Esophagus squamous epithelium (tissue), 5 donors: Measurements from ENCODE around the gene GMEB2. TPM values are rescaled to one million over a fixed set of nuclear protein-coding genes. Genes with fewer than 3 reads are reported as not detected.

Source experiments
- DNase-seq: peaks from one replicate; lab custom pipeline; 2025; lab: John Stamatoyannopoulos, UW
- H3K27ac ChIP-seq, 4 donors: fragments of 200-600 bp; sonication (generic); one replicate each; pipeline ENCODE4 v1.5.1; 2016 to 2019; ENCODE audit warnings: mild to moderate bottlenecking in 1 of 4
- H3K27me3 ChIP-seq, 4 donors: fragments of 200-600 bp; sonication (generic); 1 replicate in 3 of 4; 2 replicates in 1 of 4; pipeline versions ENCODE4 v1.5.1 to v1.6.0; 2017 to 2021; ENCODE audit warnings: antibody characterized with exemption in 1 of 4
- H3K36me3 ChIP-seq, 3 donors: fragments of 200-600 bp; sonication (generic); one replicate each; pipeline ENCODE4 v1.5.1; 2016 to 2019
- H3K4me1 ChIP-seq, 3 donors: fragments of 200-600 bp; sonication (generic); one replicate each; pipeline ENCODE4 v1.5.1; 2017 to 2019
- H3K4me3 ChIP-seq, 4 donors: fragments of 200-600 bp; sonication (generic); 1 replicate in 3 of 4; 2 replicates in 1 of 4; pipeline ENCODE4 v1.5.1; 2016 to 2019; ENCODE audit warnings: mild to moderate bottlenecking in 2 of 4, moderate library complexity in 1 of 4
- H3K9me3 ChIP-seq, 3 donors: fragments of 200-600 bp; sonication (generic); one replicate each; pipeline ENCODE4 v1.5.1; 2016 to 2019
- POLR2A ChIP-seq, 4 donors: fragments of 450-650 bp; IDR thresholded peaks; one replicate each; pipeline ENCODE4 v1.6.1; 2017; ENCODE audit warnings: antibody characterized with exemption in 4 of 4, mild to moderate bottlenecking in 4 of 4, moderate library complexity in 3 of 4
- WGBS, 2 donors: methylation state at CpG; one replicate each; pipeline ENCODE4 v1.1.5; 2018; 5-methylcytosine and 5-hydroxymethylcytosine counted together
- intact Hi-C: fragments of 100-400 bp; cut with DNase I; formaldehyde crosslinking; loops from one replicate; pipeline ENCODE4 v1.15.0; 2022
- total RNA-seq, 4 donors: library from RNA; depleted of rRNA; stranded (reverse); fragments of >200 nt; gene quantifications; one replicate each; pipeline ENCODE4 v1.1.0, GENCODE V29; 2016
- TF ChIP-seq, protein P1 (sequence below), 6 experiments: fragments of 450-650 bp in 4 of 6; fragments of 200-600 bp in 2 of 6; sonication (generic) in 2 of 6; IDR thresholded peaks; one replicate each; pipeline ENCODE4 v1.5.1; 2016 to 2019; ENCODE audit warnings: antibody characterized with exemption in 6 of 6, mild to moderate bottlenecking in 4 of 6, moderate library complexity in 4 of 6
- donor health status: DM: yes; HTN: yes; CAD: no.

The GMEB2 gene
- total RNA-seq, 4 donors from 2014 or later: 7.2 to 12.0 (median 11.0) TPM

DNA sequence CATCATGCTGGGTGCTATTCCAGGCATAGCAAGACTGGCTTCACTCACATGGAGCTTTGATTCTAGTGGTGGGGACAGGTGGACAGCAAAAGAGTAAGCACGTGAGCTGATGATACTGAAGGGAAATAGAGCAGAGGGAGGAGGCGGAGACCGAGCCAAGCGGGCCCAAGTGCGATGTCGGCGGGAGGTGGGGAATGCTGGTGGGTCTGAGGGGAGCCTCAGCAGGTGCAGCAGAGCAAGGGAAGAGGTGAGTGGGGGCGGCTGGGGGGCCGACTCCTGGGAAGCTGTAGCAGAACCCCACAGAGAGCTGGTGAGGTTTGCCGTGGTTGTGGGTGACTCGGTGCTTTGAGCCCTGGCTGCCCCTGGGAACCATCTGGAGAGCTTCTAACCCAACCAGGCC, 41.5 kb upstream of the GMEB2 start:
- intact Hi-C loops: no loop called here
- WGBS, 2 donors: 90 to 95% methylated on average over 11 of the region's 11 CpGs
- no peak overlapping the region for H3K4me3 ChIP-seq
- no peaks in the 10 kb centered on the region for H3K4me1 ChIP-seq
- no peak overlapping the region for H3K27ac ChIP-seq
- H3K27me3 ChIP-seq: no peaks in the 10 kb centered on the region
- no peaks in the 10 kb centered on the region for H3K9me3 ChIP-seq
- TF ChIP-seq, protein P1, sequence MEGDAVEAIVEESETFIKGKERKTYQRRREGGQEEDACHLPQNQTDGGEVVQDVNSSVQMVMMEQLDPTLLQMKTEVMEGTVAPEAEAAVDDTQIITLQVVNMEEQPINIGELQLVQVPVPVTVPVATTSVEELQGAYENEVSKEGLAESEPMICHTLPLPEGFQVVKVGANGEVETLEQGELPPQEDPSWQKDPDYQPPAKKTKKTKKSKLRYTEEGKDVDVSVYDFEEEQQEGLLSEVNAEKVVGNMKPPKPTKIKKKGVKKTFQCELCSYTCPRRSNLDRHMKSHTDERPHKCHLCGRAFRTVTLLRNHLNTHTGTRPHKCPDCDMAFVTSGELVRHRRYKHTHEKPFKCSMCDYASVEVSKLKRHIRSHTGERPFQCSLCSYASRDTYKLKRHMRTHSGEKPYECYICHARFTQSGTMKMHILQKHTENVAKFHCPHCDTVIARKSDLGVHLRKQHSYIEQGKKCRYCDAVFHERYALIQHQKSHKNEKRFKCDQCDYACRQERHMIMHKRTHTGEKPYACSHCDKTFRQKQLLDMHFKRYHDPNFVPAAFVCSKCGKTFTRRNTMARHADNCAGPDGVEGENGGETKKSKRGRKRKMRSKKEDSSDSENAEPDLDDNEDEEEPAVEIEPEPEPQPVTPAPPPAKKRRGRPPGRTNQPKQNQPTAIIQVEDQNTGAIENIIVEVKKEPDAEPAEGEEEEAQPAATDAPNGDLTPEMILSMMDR (IDR thresholded peaks at IDR 0.05): no peak
- no peak for TF ChIP-seq POLR2A (IDR thresholded peaks at IDR 0.05)
- no peak for DNase-seq
- peaks cover 9 to 77% (median 18%) of the 10 kb centered on the region in 3 donors for H3K36me3 ChIP-seq

DNA sequence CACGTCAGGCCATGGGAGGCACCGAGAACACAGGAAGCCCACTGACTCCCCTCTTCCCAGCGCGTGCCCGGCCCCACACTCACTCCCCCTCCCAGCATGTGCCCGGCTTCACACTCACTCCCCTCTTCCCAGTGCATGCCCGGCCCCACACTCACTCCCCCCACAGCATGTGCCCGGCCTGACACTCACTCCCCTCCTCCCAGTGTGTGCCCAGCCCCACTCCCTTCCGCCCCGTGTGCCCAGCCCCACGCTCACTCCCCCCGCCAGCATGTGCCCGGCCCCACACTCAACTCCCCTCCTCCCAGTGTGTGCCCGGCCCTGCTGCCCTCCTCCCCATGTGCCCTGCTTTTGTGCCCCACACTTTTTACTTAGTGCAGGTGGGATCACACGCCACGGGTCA, 41.0 kb upstream of the GMEB2 start:
- Histone ChIP-seq H3K27me3 (no peaks in the 10 kb centered on the region), H3K27ac (no peak overlapping the region), H3K9me3 (no peaks in the 10 kb centered on the region), H3K4me3 (no peak overlapping the region), H3K36me3 (peaks cover 9 to 77% (median 22%) of the 10 kb centered on the region in 3 donors), H3K4me1 (no peaks in the 10 kb centered on the region)
- TF ChIP-seq, protein P1 (IDR thresholded peaks at IDR 0.05): no peak
- TF ChIP-seq POLR2A (IDR thresholded peaks at IDR 0.05): no peak
- WGBS, 2 donors: 88 to 97% methylated on average over 7 to 16 of the region's 16 CpGs
- DNase-seq: no peak
- intact Hi-C loops: no loop called here

- no peak for TF ChIP-seq POLR2A (IDR thresholded peaks at IDR 0.05)
- TF ChIP-seq, protein P1 (IDR thresholded peaks at IDR 0.05): no peak
- DNase-seq: no peak
- no peaks in the 10 kb centered on the region for H3K4me1 ChIP-seq
- WGBS, 2 donors: 79 to 100% methylated on average over 2 of the region's 14 CpGs
- H3K4me3 ChIP-seq: no peak overlapping the region
- no peaks in the 10 kb centered on the region for H3K9me3 ChIP-seq
- H3K27ac ChIP-seq: no peak overlapping the region
- no peaks in the 10 kb centered on the region for H3K27me3 ChIP-seq
- intact Hi-C loops: no loop called here
- peaks cover 14 to 88% (median 30%) of the 10 kb centered on the region in 3 donors for H3K36me3 ChIP-seq
Observed at GRCh38 chr20:63665708-63666107, 38.8 kb upstream of the GMEB2 start.

GRCh38 chr20:63664861-63665594, 38.1 kb upstream of the GMEB2 start:
- Histone ChIP-seq H3K27me3 (no peaks in the 10 kb centered on the region), H3K4me3 (no peak overlapping the region), H3K4me1 (no peaks in the 10 kb centered on the region), H3K27ac (no peak overlapping the region), H3K9me3 (no peaks in the 10 kb centered on the region), H3K36me3 (peaks cover 14 to 92% (median 30%) of the 10 kb centered on the region in 3 donors)
- no peak for DNase-seq
- TF ChIP-seq, protein P1 (IDR thresholded peaks at IDR 0.05): no peak
- no peak for TF ChIP-seq POLR2A (IDR thresholded peaks at IDR 0.05)
- 77 to 80% methylated on average over 4 to 9 of the region's 18 CpGs for WGBS, 2 donors
- intact Hi-C loops: no loop called here

GRCh38 chr20:63664143-63664851, 37.4 kb upstream of the GMEB2 start:
- Histone ChIP-seq H3K9me3 (no peaks in the 10 kb centered on the region), H3K27me3 (no peaks in the 10 kb centered on the region), H3K27ac (no peak overlapping the region), H3K4me1 (peaks cover 1 to 5% (median 4%) of the 10 kb centered on the region in 3 donors), H3K36me3 (peaks cover 14 to 90% (median 30%) of the 10 kb centered on the region in 3 donors), H3K4me3 (no peak overlapping the region)
- WGBS, 2 donors: 91 to 96% methylated on average over 4 to 9 of the region's 22 CpGs
- no peak for DNase-seq
- no peak for TF ChIP-seq POLR2A (IDR thresholded peaks at IDR 0.05)
- TF ChIP-seq, protein P1 (IDR thresholded peaks at IDR 0.05): no peak
- intact Hi-C loops: no loop called here
